Stimulated activated CD4-positive, alpha-beta T cell treated with anti-CD3 and anti-CD28 coated beads, Interleukin-15, amount 100 ng/mL, for 24 hours (primary cell): ENCODE data around the gene ELL2.
"Not testable (repeated sequence)": the region's sequence is repeated elsewhere in the genome, so short reads cannot be mapped to it uniquely, and the experiment has no call there.

Experiments
- DNase-seq: peaks from one replicate; pipeline ENCODE4 v3.0.0-alpha.2; 2020

ELL2 gene

GRCh38 chr5:95853490-95853889, 108.2 kb downstream of the ELL2 start:
- DNase-seq = no peak

- no peak for DNase-seq
Measured at GRCh38 chr5:95852567-95852966, 109.1 kb downstream of the ELL2 start.

GRCh38 chr5:95851141-95851540, 110.5 kb downstream of the ELL2 start:
- DNase-seq = not testable (repeated sequence)

- DNase-seq = no peak
Measured at GRCh38 chr5:95850391-95850894, 111.2 kb downstream of the ELL2 start.

GRCh38 chr5:95848701-95849100, 113.0 kb downstream of the ELL2 start:
- DNase-seq = no peak

- DNase-seq = no peak
Measured at GRCh38 chr5:95847261-95847592, 114.4 kb downstream of the ELL2 start.

- DNase-seq = peak; percentile 72
Measured at GRCh38 chr5:95846554-95847260, 114.9 kb downstream of the ELL2 start.

- DNase-seq = no peak
Measured at GRCh38 chr5:95845391-95845790, 116.3 kb downstream of the ELL2 start.

GRCh38 chr5:95843733-95844223, 117.9 kb downstream of the ELL2 start:
- DNase-seq = no peak

GRCh38 chr5:95842854-95843544, 118.7 kb downstream of the ELL2 start:
- peak; percentile 79 for DNase-seq

- no peak for DNase-seq
Measured at GRCh38 chr5:95841914-95842812, 119.5 kb downstream of the ELL2 start.

GRCh38 chr5:95840956-95841705, 120.5 kb downstream of the ELL2 start:
- no peak for DNase-seq

- no peak for DNase-seq
Measured at GRCh38 chr5:95839658-95840057, 122.0 kb downstream of the ELL2 start.

- no peak for DNase-seq
Measured at GRCh38 chr5:95838556-95838955, 123.1 kb downstream of the ELL2 start.

GRCh38 chr5:95838001-95838520, 123.6 kb downstream of the ELL2 start:
- DNase-seq = no peak

- no peak for DNase-seq
Measured at GRCh38 chr5:95837492-95837891, 124.2 kb downstream of the ELL2 start.

- not testable (repeated sequence) for DNase-seq
Measured at GRCh38 chr5:95836971-95837370, 124.7 kb downstream of the ELL2 start.

- no peak for DNase-seq
Measured at GRCh38 chr5:95836544-95836943, 125.1 kb downstream of the ELL2 start.

- no peak for DNase-seq
Measured at GRCh38 chr5:95835682-95836385, 125.8 kb downstream of the ELL2 start.
